ENCODE results near the gene CDC37L1.
"Not testable (repeated sequence)": the region's sequence is repeated elsewhere in the genome, so short reads cannot be mapped to it uniquely, and the experiment has no call there.

Gene CDC37L1

DNA sequence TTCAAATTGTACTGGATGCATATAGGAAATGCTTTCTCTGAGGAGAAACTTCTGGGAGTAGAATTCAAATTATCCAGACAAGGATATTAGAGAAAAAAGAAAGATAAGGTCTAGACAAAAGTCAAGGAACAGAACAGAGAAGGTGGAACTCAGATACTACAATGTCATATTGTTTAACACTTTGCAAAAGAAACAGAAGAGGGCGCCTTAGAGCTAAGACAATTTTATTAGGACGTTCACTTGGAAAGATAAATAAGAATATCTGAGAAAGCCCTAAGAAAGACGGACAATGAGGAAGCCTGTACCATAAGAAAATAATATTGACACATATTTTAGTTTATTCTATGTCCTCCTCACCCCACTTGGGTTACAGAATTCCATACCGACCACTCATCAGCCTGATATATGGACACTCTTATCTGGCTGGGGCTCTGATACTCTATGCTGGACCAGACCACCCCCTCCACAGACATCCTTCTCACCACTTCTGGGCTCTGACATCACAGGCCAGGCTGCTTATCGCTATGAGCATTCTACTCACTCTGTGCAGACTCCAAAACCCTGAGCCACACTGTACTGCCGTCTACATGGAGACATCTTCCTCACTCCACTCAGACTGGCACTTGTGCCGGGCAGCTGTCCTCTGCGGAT lies 70.8 kb downstream of the CDC37L1 start:
- H3K4me1 ChIP-seq (ENCODE audit: control insufficient read depth in 1 of 2, insufficient read depth in 1 of 2, low read depth in 1 of 2, low read length in 1 of 2) = peaks cover 15 to 16% of the 10 kb centered on the region in 2 experiments
- TF ChIP-seq, protein P1, sequence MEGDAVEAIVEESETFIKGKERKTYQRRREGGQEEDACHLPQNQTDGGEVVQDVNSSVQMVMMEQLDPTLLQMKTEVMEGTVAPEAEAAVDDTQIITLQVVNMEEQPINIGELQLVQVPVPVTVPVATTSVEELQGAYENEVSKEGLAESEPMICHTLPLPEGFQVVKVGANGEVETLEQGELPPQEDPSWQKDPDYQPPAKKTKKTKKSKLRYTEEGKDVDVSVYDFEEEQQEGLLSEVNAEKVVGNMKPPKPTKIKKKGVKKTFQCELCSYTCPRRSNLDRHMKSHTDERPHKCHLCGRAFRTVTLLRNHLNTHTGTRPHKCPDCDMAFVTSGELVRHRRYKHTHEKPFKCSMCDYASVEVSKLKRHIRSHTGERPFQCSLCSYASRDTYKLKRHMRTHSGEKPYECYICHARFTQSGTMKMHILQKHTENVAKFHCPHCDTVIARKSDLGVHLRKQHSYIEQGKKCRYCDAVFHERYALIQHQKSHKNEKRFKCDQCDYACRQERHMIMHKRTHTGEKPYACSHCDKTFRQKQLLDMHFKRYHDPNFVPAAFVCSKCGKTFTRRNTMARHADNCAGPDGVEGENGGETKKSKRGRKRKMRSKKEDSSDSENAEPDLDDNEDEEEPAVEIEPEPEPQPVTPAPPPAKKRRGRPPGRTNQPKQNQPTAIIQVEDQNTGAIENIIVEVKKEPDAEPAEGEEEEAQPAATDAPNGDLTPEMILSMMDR (IDR thresholded peaks at IDR 0.05) = peak; percentile 36
- H3K4me3 ChIP-seq (ENCODE audit: low read depth in 1 of 2, low read length in 1 of 2) = no peak overlapping the region
- H3K27me3 ChIP-seq = no peaks in the 10 kb centered on the region
- no peak overlapping the region for H3K27ac ChIP-seq
- H3K36me3 ChIP-seq = no peaks in the 10 kb centered on the region
- no peaks in the 10 kb centered on the region for H3K9me3 ChIP-seq

DNA sequence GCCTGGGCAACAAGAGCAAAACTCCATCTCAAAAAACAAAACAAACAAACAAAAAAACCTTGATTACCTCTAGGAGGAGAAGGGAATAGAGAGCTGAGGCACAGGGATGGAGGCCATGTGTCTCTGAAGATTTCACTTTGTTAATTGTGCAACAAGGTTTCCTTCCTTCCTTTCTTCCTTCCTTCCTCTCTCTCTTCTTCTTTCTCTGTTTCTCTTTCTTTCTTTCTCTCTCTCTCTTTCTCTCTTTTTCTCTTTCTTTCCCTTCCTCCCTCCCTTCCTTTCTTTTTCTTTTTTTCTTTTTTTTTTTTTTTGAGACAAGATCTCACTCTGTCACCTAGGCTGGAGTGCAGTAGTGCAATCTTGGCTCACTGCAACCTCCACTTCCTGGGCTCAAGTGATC lies 75.2 kb downstream of the CDC37L1 start:
- not testable (repeated sequence) for H3K27ac ChIP-seq; H3K4me3 ChIP-seq (ENCODE audit: low read depth in 1 of 2, low read length in 1 of 2); H3K9me3 ChIP-seq; H3K27me3 ChIP-seq; H3K36me3 ChIP-seq
- H3K4me1 ChIP-seq (ENCODE audit: control insufficient read depth in 1 of 2, insufficient read depth in 1 of 2, low read depth in 1 of 2, low read length in 1 of 2) = peaks cover 24% of the 10 kb centered on the region in 2 experiments

DNA sequence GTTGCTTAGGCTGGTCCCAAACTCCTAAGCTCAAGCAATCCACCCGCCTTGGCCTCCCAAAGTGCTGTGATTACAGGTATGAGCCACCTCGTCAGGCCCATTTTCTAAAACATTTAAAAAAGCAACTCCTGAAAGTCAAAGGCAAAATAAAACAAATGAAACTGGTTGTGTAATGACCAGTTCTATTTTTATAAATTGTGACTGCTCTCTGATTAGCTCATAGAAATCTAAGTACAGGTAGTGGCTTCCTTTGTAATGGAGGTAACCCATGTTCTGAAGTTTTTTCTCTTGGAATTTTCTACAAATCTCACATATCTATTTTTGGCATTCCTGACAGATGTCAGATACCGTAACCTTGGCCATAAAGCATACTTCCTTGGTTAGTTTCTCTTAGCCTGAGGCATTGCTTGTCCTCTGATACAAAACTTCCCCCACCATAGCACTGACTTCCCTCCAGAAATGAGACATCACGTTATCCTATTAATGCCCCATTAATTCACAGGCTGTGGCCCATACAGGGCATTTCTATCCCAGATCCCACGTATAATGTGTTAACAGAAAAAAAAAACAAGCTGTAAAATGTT lies 75.7 kb downstream of the CDC37L1 start:
- Histone ChIP-seq H3K36me3 (no peaks in the 10 kb centered on the region), H3K4me1 (ENCODE audit: control insufficient read depth in 1 of 2, insufficient read depth in 1 of 2, low read depth in 1 of 2, low read length in 1 of 2) (peaks cover 30% of the 10 kb centered on the region in 2 experiments), H3K9me3 (no peaks in the 10 kb centered on the region), H3K4me3 (ENCODE audit: low read depth in 1 of 2, low read length in 1 of 2) (no peak overlapping the region), H3K27me3 (no peaks in the 10 kb centered on the region), H3K27ac (no peak overlapping the region)
- TF ChIP-seq, protein P1 (IDR thresholded peaks at IDR 0.05) = no peak

DNA sequence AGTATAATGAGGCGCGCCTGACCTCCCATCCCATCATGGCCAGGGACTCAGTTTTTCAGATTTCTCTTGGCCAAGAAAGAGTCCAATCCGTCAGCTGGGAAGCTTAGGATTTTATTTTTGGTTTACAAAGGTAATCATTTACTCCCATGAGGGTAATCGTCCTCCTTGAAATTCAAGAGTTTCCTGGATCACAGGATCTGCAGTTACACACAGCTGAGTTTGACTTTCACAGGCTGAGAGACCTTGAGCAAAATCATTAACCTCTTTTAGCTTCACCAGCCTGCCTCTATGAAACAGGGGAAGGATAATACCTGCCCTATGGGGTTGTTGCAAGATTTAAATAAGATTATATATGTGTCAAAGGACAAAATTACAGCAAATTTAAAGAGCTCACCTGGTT lies 77.1 kb downstream of the CDC37L1 start:
- TF ChIP-seq, protein P1 (IDR thresholded peaks at IDR 0.05) = no peak
- Histone ChIP-seq H3K9me3 (no peaks in the 10 kb centered on the region), H3K27me3 (no peaks in the 10 kb centered on the region), H3K4me1 (ENCODE audit: control insufficient read depth in 1 of 2, insufficient read depth in 1 of 2, low read depth in 1 of 2, low read length in 1 of 2) (peaks cover 43% of the 10 kb centered on the region in 2 experiments), H3K4me3 (ENCODE audit: low read depth in 1 of 2, low read length in 1 of 2) (no peak overlapping the region), H3K36me3 (no peaks in the 10 kb centered on the region), H3K27ac (no peak overlapping the region)
